Stomach (tissue), 4 donors: ENCODE results near the gene OR13C8.

Source experiments
- EP300 ChIP-seq: sonication (generic); formaldehyde crosslinking; IDR thresholded peaks from one replicate; pipeline ENCODE4 v1.6.1; 2017; ENCODE audit warnings: antibody characterized with exemption
- POLR2A ChIP-seq, 4 donors: fragments of 450-650 bp; IDR thresholded peaks; one replicate each; pipeline ENCODE4 v1.6.1; 2016; ENCODE audit warnings: antibody characterized with exemption in 4 of 4, control low read depth in 2 of 4, mild to moderate bottlenecking in 1 of 4, moderate library complexity in 1 of 4
- POLR2AphosphoS5 ChIP-seq, 3 donors: sonication (generic); formaldehyde crosslinking; IDR thresholded peaks; one replicate each; pipeline ENCODE4 v1.6.1; 2016; ENCODE audit warnings: antibody characterized with exemption in 3 of 3
- TF ChIP-seq, protein P1 (sequence below), 7 experiments: fragments of 450-650 bp in 4 of 7; fragments of 200-600 bp in 3 of 7; sonication (generic) in 3 of 7; IDR thresholded peaks; one replicate each; pipeline ENCODE4 v1.5.1; 2016 to 2019; ENCODE audit warnings: antibody characterized with exemption in 7 of 7, control low read depth in 2 of 7, mild to moderate bottlenecking in 1 of 7

DNA sequence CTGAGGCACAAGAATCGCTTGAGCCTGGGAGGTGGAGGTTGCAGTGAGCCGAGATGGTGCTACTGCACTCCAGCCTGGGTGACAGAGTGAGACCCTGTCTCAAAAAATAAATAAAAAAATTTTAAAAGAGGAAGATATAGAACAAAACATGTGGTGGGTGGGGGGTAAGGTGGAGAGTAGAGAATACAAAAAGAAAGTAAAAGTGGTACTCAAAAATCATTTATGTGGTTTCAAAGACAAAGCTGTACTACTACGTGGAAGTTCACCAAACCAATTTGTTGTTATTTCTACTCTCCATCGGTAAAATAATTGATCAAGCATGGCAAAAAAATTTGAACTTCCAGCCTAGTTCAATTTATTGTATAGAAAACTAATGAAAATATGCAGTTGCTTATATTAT lies 24.3 kb upstream of the OR13C8 start:
- TF ChIP-seq, protein P1, sequence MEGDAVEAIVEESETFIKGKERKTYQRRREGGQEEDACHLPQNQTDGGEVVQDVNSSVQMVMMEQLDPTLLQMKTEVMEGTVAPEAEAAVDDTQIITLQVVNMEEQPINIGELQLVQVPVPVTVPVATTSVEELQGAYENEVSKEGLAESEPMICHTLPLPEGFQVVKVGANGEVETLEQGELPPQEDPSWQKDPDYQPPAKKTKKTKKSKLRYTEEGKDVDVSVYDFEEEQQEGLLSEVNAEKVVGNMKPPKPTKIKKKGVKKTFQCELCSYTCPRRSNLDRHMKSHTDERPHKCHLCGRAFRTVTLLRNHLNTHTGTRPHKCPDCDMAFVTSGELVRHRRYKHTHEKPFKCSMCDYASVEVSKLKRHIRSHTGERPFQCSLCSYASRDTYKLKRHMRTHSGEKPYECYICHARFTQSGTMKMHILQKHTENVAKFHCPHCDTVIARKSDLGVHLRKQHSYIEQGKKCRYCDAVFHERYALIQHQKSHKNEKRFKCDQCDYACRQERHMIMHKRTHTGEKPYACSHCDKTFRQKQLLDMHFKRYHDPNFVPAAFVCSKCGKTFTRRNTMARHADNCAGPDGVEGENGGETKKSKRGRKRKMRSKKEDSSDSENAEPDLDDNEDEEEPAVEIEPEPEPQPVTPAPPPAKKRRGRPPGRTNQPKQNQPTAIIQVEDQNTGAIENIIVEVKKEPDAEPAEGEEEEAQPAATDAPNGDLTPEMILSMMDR (IDR thresholded peaks at IDR 0.05) = no peak
- TF ChIP-seq EP300 (no peak), POLR2AphosphoS5 (IDR thresholded peaks at IDR 0.05) (no peak), POLR2A (IDR thresholded peaks at IDR 0.05) (no peak)
